ENCODE measurements around the gene OR11A1.

- no peak for TF ChIP-seq EZH2 (IDR thresholded peaks at IDR 0.05; ENCODE audit: borderline replicate concordance, low read depth, low read length, poor library complexity, severe bottlenecking)
- TF ChIP-seq CTCF (conservative IDR thresholded peaks at IDR 0.05; ENCODE audit: low read depth, low read length): no peak
These were observed 32.4 kb upstream of the OR11A1 start for GRCh38 chr6:29489286-29489685.
